Measurements from ENCODE around the gene TUBB2A.
"Not testable (repeated sequence)": the region's sequence is repeated elsewhere in the genome, so short reads cannot be mapped to it uniquely, and the experiment has no call there.

Gene TUBB2A

DNA sequence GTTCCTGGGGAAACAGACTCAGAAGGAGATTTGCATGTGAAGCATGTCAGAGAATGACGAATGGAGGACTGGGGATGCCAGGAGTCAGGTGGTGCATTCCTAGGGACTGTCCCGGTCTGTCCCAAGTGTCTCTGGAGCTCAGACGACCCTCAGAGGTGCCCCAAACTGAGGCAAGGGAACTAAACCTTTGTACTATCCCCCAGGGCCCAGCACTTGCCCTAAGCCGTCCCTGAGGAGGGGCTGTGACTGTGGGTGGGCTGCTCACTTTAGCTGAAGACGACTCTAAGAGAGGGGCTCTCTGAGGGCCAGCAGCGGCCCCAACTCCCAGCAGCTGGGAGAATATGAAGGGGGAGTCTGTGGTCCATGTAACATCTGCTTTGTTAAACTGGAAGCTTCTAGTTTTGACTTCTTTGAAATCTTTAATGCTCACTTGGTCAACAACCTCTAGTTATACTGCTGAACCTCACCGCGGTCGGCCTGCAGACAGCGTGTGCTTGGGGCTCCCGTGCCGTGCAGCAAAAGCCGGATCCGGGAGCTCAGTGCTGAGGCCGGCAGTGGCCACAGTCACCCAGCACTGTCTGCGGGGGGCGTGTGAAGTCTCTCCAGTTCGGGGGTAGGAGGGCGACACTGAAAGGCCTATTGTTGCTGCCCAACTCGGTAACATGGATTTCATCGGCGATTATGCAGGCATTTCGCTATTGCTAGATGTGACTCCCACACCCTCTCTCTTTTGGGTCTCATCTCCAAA is 35.9 kb upstream of the TUBB2A start:
- no peak for DNase-seq (ENCODE audit: low read depth)
- TF ChIP-seq, protein P1, sequence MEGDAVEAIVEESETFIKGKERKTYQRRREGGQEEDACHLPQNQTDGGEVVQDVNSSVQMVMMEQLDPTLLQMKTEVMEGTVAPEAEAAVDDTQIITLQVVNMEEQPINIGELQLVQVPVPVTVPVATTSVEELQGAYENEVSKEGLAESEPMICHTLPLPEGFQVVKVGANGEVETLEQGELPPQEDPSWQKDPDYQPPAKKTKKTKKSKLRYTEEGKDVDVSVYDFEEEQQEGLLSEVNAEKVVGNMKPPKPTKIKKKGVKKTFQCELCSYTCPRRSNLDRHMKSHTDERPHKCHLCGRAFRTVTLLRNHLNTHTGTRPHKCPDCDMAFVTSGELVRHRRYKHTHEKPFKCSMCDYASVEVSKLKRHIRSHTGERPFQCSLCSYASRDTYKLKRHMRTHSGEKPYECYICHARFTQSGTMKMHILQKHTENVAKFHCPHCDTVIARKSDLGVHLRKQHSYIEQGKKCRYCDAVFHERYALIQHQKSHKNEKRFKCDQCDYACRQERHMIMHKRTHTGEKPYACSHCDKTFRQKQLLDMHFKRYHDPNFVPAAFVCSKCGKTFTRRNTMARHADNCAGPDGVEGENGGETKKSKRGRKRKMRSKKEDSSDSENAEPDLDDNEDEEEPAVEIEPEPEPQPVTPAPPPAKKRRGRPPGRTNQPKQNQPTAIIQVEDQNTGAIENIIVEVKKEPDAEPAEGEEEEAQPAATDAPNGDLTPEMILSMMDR (IDR thresholded peaks at IDR 0.05; ENCODE audit: low read length, missing control alignments) = no peak
- H3K4me3 ChIP-seq (replicated peaks; ENCODE audit: low read depth, low read length) = no peak overlapping the region

DNA sequence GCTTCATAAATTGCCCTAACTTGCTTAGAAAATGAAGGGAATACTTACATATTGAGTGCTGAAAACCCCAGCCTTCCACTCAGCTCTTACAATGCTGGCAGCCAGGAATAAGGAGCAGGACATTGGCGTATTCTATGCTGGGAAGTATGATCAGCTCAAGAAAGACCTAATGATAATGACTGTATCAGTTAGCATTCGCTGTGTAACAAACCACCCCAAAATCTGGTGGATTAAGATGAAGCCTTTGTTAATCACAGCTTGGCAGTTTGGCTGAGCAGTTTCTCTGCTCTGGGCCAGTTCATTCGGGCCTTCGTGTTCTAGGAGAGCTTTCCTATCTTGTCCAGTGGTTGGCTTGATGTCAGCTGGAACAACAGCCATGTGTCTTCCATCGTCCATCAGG is 33.4 kb upstream of the TUBB2A start:
- DNase-seq (ENCODE audit: low read depth) = no peak
- no peak overlapping the region for H3K4me3 ChIP-seq (replicated peaks; ENCODE audit: low read depth, low read length)
- TF ChIP-seq, protein P1 (IDR thresholded peaks at IDR 0.05; ENCODE audit: low read length, missing control alignments) = no peak

DNA sequence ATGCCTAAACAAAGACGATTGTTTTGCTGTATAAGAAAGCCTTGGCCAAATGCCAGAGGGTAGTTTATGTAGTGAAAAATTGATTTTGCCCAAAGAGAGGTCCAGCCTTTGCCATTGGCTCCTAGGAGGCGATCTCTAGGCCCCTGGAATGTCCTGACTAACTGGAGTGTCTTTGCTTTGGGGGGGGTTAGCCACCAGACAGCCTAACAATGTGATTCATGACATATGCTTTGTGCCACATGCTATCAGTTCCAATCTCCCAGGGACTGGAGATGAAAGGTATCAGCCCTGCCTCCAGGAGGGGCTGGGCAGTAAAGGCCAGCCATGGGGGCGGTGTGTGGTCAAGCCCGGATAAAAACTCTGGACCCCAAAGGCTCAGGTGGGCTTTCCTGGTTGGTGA is 32.7 kb upstream of the TUBB2A start:
- H3K4me3 ChIP-seq (replicated peaks; ENCODE audit: low read depth, low read length) = no peak overlapping the region
- TF ChIP-seq, protein P1 (IDR thresholded peaks at IDR 0.05; ENCODE audit: low read length, missing control alignments) = no peak
- DNase-seq (ENCODE audit: low read depth) = no peak

DNA sequence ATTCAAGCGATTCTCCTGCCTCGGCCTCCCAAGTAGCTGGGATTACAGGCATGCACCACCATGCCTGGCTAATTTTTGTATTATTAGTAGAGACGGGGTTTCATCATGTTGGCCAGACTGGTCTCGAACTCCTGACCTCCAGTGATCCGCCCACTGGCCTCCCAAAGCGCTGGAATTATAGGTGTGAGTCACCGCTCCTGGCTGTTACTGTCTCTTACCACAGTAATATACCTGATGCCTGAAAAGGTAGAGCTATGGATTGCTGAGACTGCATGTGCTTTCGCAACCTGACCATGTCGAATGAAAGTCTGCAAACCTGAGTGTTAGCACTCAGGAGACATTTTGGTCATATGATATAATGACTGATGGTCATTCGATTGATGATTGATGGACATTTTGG is 31.8 kb upstream of the TUBB2A start:
- not testable (repeated sequence) for DNase-seq (ENCODE audit: low read depth); H3K4me3 ChIP-seq (replicated peaks; ENCODE audit: low read depth, low read length)

- TF ChIP-seq, protein P1 (IDR thresholded peaks at IDR 0.05; ENCODE audit: low read length, missing control alignments) = no peak
- no peak overlapping the region for H3K4me3 ChIP-seq (replicated peaks; ENCODE audit: low read depth, low read length)
- DNase-seq (ENCODE audit: low read depth) = no peak
Observed at GRCh38 chr6:3188262-3188661, 30.9 kb upstream of the TUBB2A start.

- no peak overlapping the region for H3K4me3 ChIP-seq (replicated peaks; ENCODE audit: low read depth, low read length)
- no peak for DNase-seq (ENCODE audit: low read depth)
- TF ChIP-seq, protein P1 (IDR thresholded peaks at IDR 0.05; ENCODE audit: low read length, missing control alignments) = no peak
Observed at GRCh38 chr6:3186974-3187382, 29.6 kb upstream of the TUBB2A start.

- TF ChIP-seq, protein P1 (IDR thresholded peaks at IDR 0.05; ENCODE audit: low read length, missing control alignments) = no peak
- DNase-seq (ENCODE audit: low read depth) = no peak
Observed at GRCh38 chr6:3183066-3183465, 25.7 kb upstream of the TUBB2A start.

More at GRCh38 chr6:3183066-3183465, 25.7 kb upstream of the TUBB2A start:
- H3K4me3 ChIP-seq (replicated peaks; ENCODE audit: low read depth, low read length) = no peak overlapping the region
